AG04449 (cell line): ENCODE measurements around the gene AEBP1.

Source experiments
- CTCF ChIA-PET: fragments of 350-600 bp; formaldehyde crosslinking; extraction: SDS; loops from one replicate; lab custom pipeline; 2021; ENCODE audit warnings: antibody characterized with exemption; lab: Yijun Ruan, JAX
- POLR2A ChIA-PET: fragments of 400-600, 350-600 bp; formaldehyde crosslinking; extraction: SDS; loops from one replicate; lab custom pipeline; 2020; ENCODE audit warnings: antibody characterized with exemption, inconsistent platforms; lab: Yijun Ruan, JAX
- DNase-seq: peaks from one replicate; pipeline ENCODE4 v3.0.0-alpha.2; 2010; ENCODE audit warnings: low read depth, low spot score
- H3K4me3 ChIP-seq: 2 replicates; pipeline ENCODE4 v1.5.1; 2011; ENCODE audit warnings: low read depth, mild to moderate bottlenecking, control low read depth, low read length
- CTCF ChIP-seq: IDR thresholded peaks from one replicate; pipeline ENCODE4 v1.5.1; 2011; ENCODE audit warnings: mild to moderate bottlenecking, moderate library complexity, low read length, control low read depth, inconsistent platforms; ENCODE audit not compliant: insufficient read depth; ENCODE audit errors: missing control alignments

Gene AEBP1

GRCh38 chr7:44080686-44081265, 23.4 kb upstream of the AEBP1 start:
- peak overlapping the region; percentile 8; the same call in 1 of the 2 replicates for H3K4me3 ChIP-seq
- no peak for TF ChIP-seq CTCF
- no peak for DNase-seq
- CTCF ChIA-PET: interaction anchor here (0.8 to 2.2 kb wide), 10 partner anchors 8 to 130 kb away, joined by 3 to 12 read pairs (median 4); partner anchors contain the start of gene YKT6
- POLR2A ChIA-PET: interaction anchor here (1.5 to 1.7 kb wide), 2 partner anchors 14 to 22 kb away, joined by 3 to 5 read pairs; no protein-coding TSS in a partner anchor

GRCh38 chr7:44081266-44081748, 22.8 kb upstream of the AEBP1 start:
- POLR2A ChIA-PET: interaction anchor here (1.5 kb wide), 1 partner anchor 21 kb away, joined by 3 read pairs; no protein-coding TSS in a partner anchor
- TF ChIP-seq CTCF: no peak
- H3K4me3 ChIP-seq: peak overlapping the region; percentile 83
- DNase-seq: no peak
- CTCF ChIA-PET: interaction anchor here (0.8 to 2.2 kb wide), 9 partner anchors 9 to 130 kb away, joined by 3 to 12 read pairs (median 5); partner anchors contain the start of gene YKT6

GRCh38 chr7:44082541-44083207, 21.5 kb upstream of the AEBP1 start:
- TF ChIP-seq CTCF: no peak
- ChIA-PET POLR2A (no interaction called here), CTCF (no interaction called here)
- H3K4me3 ChIP-seq: peak overlapping the region; percentile 83
- peak; percentile 93 for DNase-seq

- DNase-seq: no peak
- no peak for TF ChIP-seq CTCF
- ChIA-PET CTCF (interaction anchor here (1.2 kb wide), 1 partner anchor 14 kb away, joined by 4 read pairs; no protein-coding TSS in a partner anchor), POLR2A (interaction anchor here (1.0 kb wide), 1 partner anchor 17 kb away, joined by 3 read pairs; no protein-coding TSS in a partner anchor)
- no peak overlapping the region for H3K4me3 ChIP-seq
Observed at GRCh38 chr7:44083796-44084195, 20.3 kb upstream of the AEBP1 start.

- no peak for TF ChIP-seq CTCF
- no peak overlapping the region; the same call in 1 of the 2 replicates for H3K4me3 ChIP-seq
- DNase-seq: no peak
- POLR2A ChIA-PET: no interaction called here
- CTCF ChIA-PET: interaction anchor here (1.1 to 2.2 kb wide), 4 partner anchors 12 to 108 kb away, joined by 3 to 15 read pairs (median 7); no protein-coding TSS in a partner anchor
Observed at GRCh38 chr7:44084701-44085100, 19.4 kb upstream of the AEBP1 start.

GRCh38 chr7:44085546-44085945, 18.6 kb upstream of the AEBP1 start:
- ChIA-PET CTCF (interaction anchor here (1.1 to 2.2 kb wide), 3 partner anchors 13 to 108 kb away, joined by 3 to 15 read pairs (median 10); no protein-coding TSS in a partner anchor), POLR2A (no interaction called here)
- TF ChIP-seq CTCF: peak; percentile 12
- no peak overlapping the region for H3K4me3 ChIP-seq
- DNase-seq: no peak
